Hepatocyte (in vitro differentiated cells): ENCODE results near the gene UBA5. TPM values are rescaled to one million over a fixed set of nuclear protein-coding genes. Genes with fewer than 3 reads are reported as not detected.
"Not testable (repeated sequence)": the region's sequence is repeated elsewhere in the genome, so short reads cannot be mapped to it uniquely, and the experiment has no call there.

Experiments used
- DNase-seq: peaks from one replicate; pipeline ENCODE4 v3.0.0-alpha.2; 2016; ENCODE audit warnings: low spot score
- H2AFZ ChIP-seq: fragments of 200-600 bp; sonication (generic); 2 replicates; pipeline ENCODE4 v1.6.0; 2016; ENCODE audit warnings: antibody characterized with exemption, mild to moderate bottlenecking
- H3K27ac ChIP-seq: fragments of 200-600 bp; sonication (generic); 2 replicates; pipeline ENCODE4 v1.5.1; 2016; ENCODE audit warnings: mild to moderate bottlenecking
- H3K27me3 ChIP-seq: fragments of 200-600 bp; sonication (generic); 2 replicates; pipeline ENCODE4 v1.6.1; 2016
- H3K36me3 ChIP-seq: fragments of 200-600 bp; sonication (generic); replicated peaks from 2 replicates; pipeline ENCODE4 v1.5.1; 2016; ENCODE audit warnings: low read depth; ENCODE audit not compliant: insufficient read depth
- H3K4me1 ChIP-seq: fragments of 200-600 bp; sonication (generic); 2 replicates; pipeline ENCODE4 v1.5.1; 2016; ENCODE audit warnings: mild to moderate bottlenecking, moderate library complexity; ENCODE audit not compliant: insufficient read depth
- H3K4me2 ChIP-seq: fragments of 200-600 bp; sonication (generic); 2 replicates; pipeline ENCODE4 v1.6.0; 2016
- H3K4me3 ChIP-seq: fragments of 200-600 bp; sonication (generic); 2 replicates; pipeline ENCODE4 v1.5.1; 2016; ENCODE audit warnings: mild to moderate bottlenecking
- H3K79me2 ChIP-seq: fragments of 200-600 bp; sonication (generic); 2 replicates; pipeline ENCODE4 v1.6.0; 2017; ENCODE audit warnings: mild to moderate bottlenecking
- H3K9me2 ChIP-seq: fragments of 200-600 bp; sonication (generic); replicated peaks from 2 replicates; pipeline ENCODE4 v1.6.0; 2017; ENCODE audit warnings: mild to moderate bottlenecking; ENCODE audit not compliant: insufficient read depth
- H3K9me3 ChIP-seq: fragments of 200-600 bp; sonication (generic); 2 replicates; pipeline ENCODE4 v1.5.1; 2016; ENCODE audit warnings: low read depth, mild to moderate bottlenecking
- H4K20me1 ChIP-seq: fragments of 200-600 bp; sonication (generic); 2 replicates; pipeline ENCODE4 v1.6.0; 2016; ENCODE audit warnings: mild to moderate bottlenecking; ENCODE audit not compliant: insufficient read depth, poor library complexity, severe bottlenecking
- EZH2 ChIP-seq: fragments of 200-600 bp; sonication (generic); IDR thresholded peaks from 2 replicates; pipeline ENCODE4 v1.6.1; 2016; ENCODE audit warnings: antibody characterized with exemption, mild to moderate bottlenecking, borderline replicate concordance
- EZH2phosphoT487 ChIP-seq: fragments of 200-600 bp; sonication (generic); IDR thresholded peaks from one replicate; pipeline ENCODE4 v1.6.1; 2018; ENCODE audit warnings: antibody characterized with exemption, mild to moderate bottlenecking, low read depth, moderate library complexity; ENCODE audit not compliant: unreplicated experiment, severe bottlenecking
- whole genome bisulfite sequencing: methylation state at CpG from one replicate; pipeline ENCODE4 v1.1.6; 2016; ENCODE audit warnings: low lambda C conversion rate; ENCODE audit errors: missing lambda C conversion rate; 5-methylcytosine and 5-hydroxymethylcytosine counted together
- polyA plus RNA-seq: library from polyadenylated mRNA; unstranded; fragments of >200 nt; fragmentation: Nextera tagmentation; extraction: Ambion mirVana; gene quantifications from 2 replicates; pipeline ENCODE4 v1.2.1, GENCODE V29; 2016
- total RNA-seq: library from RNA; depleted of rRNA; stranded (reverse); fragments of >200 nt; gene quantifications from 2 replicates; pipeline ENCODE4 v1.2.3, GENCODE V29; 2014
- TF ChIP-seq, protein P1 (sequence below): fragments of 200-600 bp; sonication (generic); IDR thresholded peaks from 2 replicates; pipeline ENCODE4 v1.5.1; 2016; ENCODE audit warnings: antibody characterized with exemption, mild to moderate bottlenecking; ENCODE audit not compliant: poor library complexity

Gene UBA5
- total and polyA plus RNA-seq, 2 experiments from 2014 or later = 26.9 to 42.4 TPM

- DNase-seq = no peak
- no peak overlapping the region for H3K4me3 ChIP-seq
- H3K36me3 ChIP-seq = no peaks in the 10 kb centered on the region
- H4K20me1 ChIP-seq = no peaks in the 10 kb centered on the region
- no peak overlapping the region for H3K27ac ChIP-seq
- no peaks in the 10 kb centered on the region for H3K4me1 ChIP-seq
- no peak overlapping the region for H3K4me2 ChIP-seq
- no peak overlapping the region for H2AFZ ChIP-seq
- 68% methylated on average over 7 of the region's 7 CpGs for WGBS
- no peaks in the 10 kb centered on the region for H3K9me3 ChIP-seq
- no peaks in the 10 kb centered on the region for H3K79me2 ChIP-seq
- TF ChIP-seq, protein P1, sequence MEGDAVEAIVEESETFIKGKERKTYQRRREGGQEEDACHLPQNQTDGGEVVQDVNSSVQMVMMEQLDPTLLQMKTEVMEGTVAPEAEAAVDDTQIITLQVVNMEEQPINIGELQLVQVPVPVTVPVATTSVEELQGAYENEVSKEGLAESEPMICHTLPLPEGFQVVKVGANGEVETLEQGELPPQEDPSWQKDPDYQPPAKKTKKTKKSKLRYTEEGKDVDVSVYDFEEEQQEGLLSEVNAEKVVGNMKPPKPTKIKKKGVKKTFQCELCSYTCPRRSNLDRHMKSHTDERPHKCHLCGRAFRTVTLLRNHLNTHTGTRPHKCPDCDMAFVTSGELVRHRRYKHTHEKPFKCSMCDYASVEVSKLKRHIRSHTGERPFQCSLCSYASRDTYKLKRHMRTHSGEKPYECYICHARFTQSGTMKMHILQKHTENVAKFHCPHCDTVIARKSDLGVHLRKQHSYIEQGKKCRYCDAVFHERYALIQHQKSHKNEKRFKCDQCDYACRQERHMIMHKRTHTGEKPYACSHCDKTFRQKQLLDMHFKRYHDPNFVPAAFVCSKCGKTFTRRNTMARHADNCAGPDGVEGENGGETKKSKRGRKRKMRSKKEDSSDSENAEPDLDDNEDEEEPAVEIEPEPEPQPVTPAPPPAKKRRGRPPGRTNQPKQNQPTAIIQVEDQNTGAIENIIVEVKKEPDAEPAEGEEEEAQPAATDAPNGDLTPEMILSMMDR = no peak
- TF ChIP-seq EZH2phosphoT487 (no peak), EZH2 (no peak)
- no peaks in the 10 kb centered on the region for H3K27me3 ChIP-seq
- H3K9me2 ChIP-seq = no peaks in the 10 kb centered on the region
Observed at GRCh38 chr3:132630612-132631011, 29.5 kb upstream of the UBA5 start.

DNA sequence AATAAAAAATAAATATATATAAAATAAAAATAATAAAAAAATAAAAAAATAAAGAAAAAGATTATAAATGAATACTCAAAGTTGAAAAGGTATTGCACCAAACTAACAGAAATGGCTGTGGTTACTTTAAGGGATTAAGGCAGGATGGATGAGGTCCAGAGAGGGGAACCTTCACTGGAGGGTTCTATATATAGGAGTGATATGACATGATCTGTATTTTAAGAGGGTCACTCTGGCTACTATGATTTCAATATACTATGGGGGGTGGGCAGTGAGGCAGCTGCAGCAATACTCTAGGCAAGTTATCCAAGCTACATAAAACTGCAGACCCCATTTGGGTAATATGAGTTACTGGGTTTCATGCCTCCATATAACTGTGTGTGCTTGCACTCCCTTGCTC, 25.1 kb upstream of the UBA5 start:
- Histone ChIP-seq H3K36me3 (no peaks in the 10 kb centered on the region), H4K20me1 (no peaks in the 10 kb centered on the region), H3K79me2 (no peaks in the 10 kb centered on the region), H3K4me2 (no peak overlapping the region), H3K27ac (no peak overlapping the region), H3K9me3 (no peaks in the 10 kb centered on the region), H3K9me2 (no peaks in the 10 kb centered on the region), H3K4me1 (no peaks in the 10 kb centered on the region), H3K27me3 (no peaks in the 10 kb centered on the region), H2AFZ (no peak overlapping the region), H3K4me3 (no peak overlapping the region)
- TF ChIP-seq EZH2phosphoT487 (no peak), EZH2 (no peak)
- TF ChIP-seq, protein P1 = no peak
- DNase-seq = no peak

GRCh38 chr3:132637590-132637989, 22.5 kb upstream of the UBA5 start:
- no peaks in the 10 kb centered on the region for H3K27me3 ChIP-seq
- no peak overlapping the region for H3K4me2 ChIP-seq
- H2AFZ ChIP-seq = no peak overlapping the region
- no peaks in the 10 kb centered on the region for H3K9me3 ChIP-seq
- no peak overlapping the region for H3K27ac ChIP-seq
- no peaks in the 10 kb centered on the region for H3K9me2 ChIP-seq
- no peaks in the 10 kb centered on the region for H3K36me3 ChIP-seq
- H3K4me1 ChIP-seq = no peaks in the 10 kb centered on the region
- no peak overlapping the region for H3K4me3 ChIP-seq
- TF ChIP-seq, protein P1 = no peak
- TF ChIP-seq EZH2phosphoT487 = no peak
- no peak for TF ChIP-seq EZH2
- H4K20me1 ChIP-seq = no peaks in the 10 kb centered on the region
- H3K79me2 ChIP-seq = no peaks in the 10 kb centered on the region
- WGBS = 56% methylated on average over 1 of the region's 1 CpG
- no peak for DNase-seq

GRCh38 chr3:132638706-132639105, 21.4 kb upstream of the UBA5 start:
- Histone ChIP-seq H3K27ac (no peak overlapping the region), H3K27me3 (no peaks in the 10 kb centered on the region), H4K20me1 (no peaks in the 10 kb centered on the region), H3K4me3 (no peak overlapping the region), H3K79me2 (no peaks in the 10 kb centered on the region), H3K9me2 (no peaks in the 10 kb centered on the region), H3K4me2 (no peak overlapping the region), H3K4me1 (no peaks in the 10 kb centered on the region), H3K36me3 (no peaks in the 10 kb centered on the region), H3K9me3 (no peaks in the 10 kb centered on the region), H2AFZ (no peak overlapping the region)
- TF ChIP-seq, protein P1 = no peak
- TF ChIP-seq EZH2 (no peak), EZH2phosphoT487 (no peak)
- DNase-seq = no peak

GRCh38 chr3:132641427-132641826, 18.7 kb upstream of the UBA5 start:
- DNase-seq, H3K27me3 ChIP-seq, H3K27ac ChIP-seq, H4K20me1 ChIP-seq, H2AFZ ChIP-seq, H3K4me3 ChIP-seq, H3K9me3 ChIP-seq, H3K4me2 ChIP-seq, H3K9me2 ChIP-seq, H3K4me1 ChIP-seq, H3K79me2 ChIP-seq, H3K36me3 ChIP-seq: not testable (repeated sequence)
- WGBS = 82% methylated on average over 2 of the region's 2 CpGs
